WERI-Rb-1 (cell line): Measurements from ENCODE around the gene PIGX.

Experiments
- DNase-seq: peaks from one replicate; pipeline ENCODE4 v3.0.0-alpha.2; 2020
- H3K27ac ChIP-seq: fragments of 250-450 bp; sonication (Bioruptor Pico); 2 replicates; pipeline ENCODE4 v1.5.1; 2020; ENCODE audit warnings: mild to moderate bottlenecking, moderate library complexity
- H3K27me3 ChIP-seq: fragments of 250-450 bp; sonication (Bioruptor Pico); 2 replicates; pipeline ENCODE4 v1.5.1; 2021; ENCODE audit warnings: mild to moderate bottlenecking, low read depth, moderate library complexity; ENCODE audit not compliant: insufficient read depth, severe bottlenecking
- H3K36me3 ChIP-seq: fragments of 250-450 bp; sonication (Bioruptor Pico); 2 replicates; pipeline ENCODE4 v1.5.1; 2020; ENCODE audit warnings: mild to moderate bottlenecking, moderate library complexity
- H3K4me3 ChIP-seq: 2 replicates; pipeline ENCODE4 v1.5.1; 2011; ENCODE audit warnings: low read depth, mild to moderate bottlenecking, control low read depth, low read length
- H3K9me3 ChIP-seq: fragments of 250-450 bp; sonication (Bioruptor Pico); 2 replicates; pipeline ENCODE4 v1.5.1; 2021; ENCODE audit warnings: mild to moderate bottlenecking, moderate library complexity; ENCODE audit not compliant: severe bottlenecking
- CTCF ChIP-seq: IDR thresholded peaks from 2 replicates; pipeline ENCODE4 v1.5.1; 2011; ENCODE audit warnings: low read depth, mild to moderate bottlenecking, control low read depth, inconsistent platforms, low read length

PIGX gene

GRCh38 chr3:196763179-196763578 lies 51.0 kb downstream of the PIGX start:
- no peak for TF ChIP-seq CTCF
- Histone ChIP-seq H3K9me3 (no peaks in the 10 kb centered on the region), H3K27ac (no peak overlapping the region), H3K27me3 (no peaks in the 10 kb centered on the region), H3K36me3 (no peaks in the 10 kb centered on the region), H3K4me3 (no peak overlapping the region)
- no peak for DNase-seq

GRCh38 chr3:196765454-196765853 lies 53.3 kb downstream of the PIGX start:
- Histone ChIP-seq H3K36me3 (no peaks in the 10 kb centered on the region), H3K27me3 (no peaks in the 10 kb centered on the region), H3K9me3 (no peaks in the 10 kb centered on the region), H3K4me3 (no peak overlapping the region), H3K27ac (no peak overlapping the region)
- DNase-seq: no peak
- no peak for TF ChIP-seq CTCF

GRCh38 chr3:196771067-196771466 lies 58.9 kb downstream of the PIGX start:
- no peak for TF ChIP-seq CTCF
- H3K27ac ChIP-seq: no peak overlapping the region
- H3K9me3 ChIP-seq: no peaks in the 10 kb centered on the region
- DNase-seq: no peak
- H3K36me3 ChIP-seq: no peaks in the 10 kb centered on the region
- H3K4me3 ChIP-seq: no peak overlapping the region
- H3K27me3 ChIP-seq: no peaks in the 10 kb centered on the region

GRCh38 chr3:196772102-196772501 lies 59.9 kb downstream of the PIGX start:
- H3K27ac ChIP-seq: no peak overlapping the region
- H3K27me3 ChIP-seq: no peaks in the 10 kb centered on the region
- H3K36me3 ChIP-seq: no peaks in the 10 kb centered on the region
- no peaks in the 10 kb centered on the region for H3K9me3 ChIP-seq
- no peak for TF ChIP-seq CTCF
- no peak overlapping the region for H3K4me3 ChIP-seq
- peak; percentile 6 for DNase-seq

GRCh38 chr3:196772897-196773296 lies 60.7 kb downstream of the PIGX start:
- Histone ChIP-seq H3K27me3 (no peaks in the 10 kb centered on the region), H3K9me3 (no peaks in the 10 kb centered on the region), H3K36me3 (no peaks in the 10 kb centered on the region), H3K27ac (no peak overlapping the region), H3K4me3 (no peak overlapping the region)
- TF ChIP-seq CTCF: no peak
- DNase-seq: no peak

- H3K27ac ChIP-seq: no peak overlapping the region
- H3K36me3 ChIP-seq: no peaks in the 10 kb centered on the region
- H3K4me3 ChIP-seq: no peak overlapping the region
- no peaks in the 10 kb centered on the region for H3K9me3 ChIP-seq
- no peak for TF ChIP-seq CTCF
- DNase-seq: no peak
- no peaks in the 10 kb centered on the region for H3K27me3 ChIP-seq
Observed at GRCh38 chr3:196774191-196774820, 62.1 kb downstream of the PIGX start.
